ENCODE measurements around the gene FOXN1.
"Not testable (repeated sequence)": the region's sequence is repeated elsewhere in the genome, so short reads cannot be mapped to it uniquely, and the experiment has no call there.

FOXN1 gene

GRCh38 chr17:28501421-28502284, 4.5 kb upstream of the FOXN1 start:
- no peak for DNase-seq

DNA sequence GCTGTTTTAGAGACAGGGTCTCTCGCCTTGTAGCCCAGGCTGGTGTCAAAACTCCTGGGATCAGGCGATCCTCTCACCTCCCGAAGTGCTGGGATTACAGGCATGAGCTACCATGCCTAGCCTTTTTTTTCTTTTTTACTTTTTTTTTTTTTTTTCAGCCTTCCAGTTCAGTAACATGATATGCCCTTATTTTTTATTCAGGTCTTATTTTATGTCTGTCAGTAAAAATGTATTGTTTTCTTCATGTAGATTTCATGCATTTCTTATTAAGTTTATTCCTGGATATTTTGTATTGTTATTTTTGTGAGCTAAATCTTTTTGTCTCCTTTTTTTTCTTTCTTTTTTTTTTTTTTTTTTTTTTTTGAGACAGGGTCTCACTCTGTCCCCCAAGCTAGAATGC, 2.7 kb upstream of the FOXN1 start:
- DNase-seq: no peak

- DNase-seq: no peak
These were observed 777 bp downstream of the FOXN1 start for GRCh38 chr17:28506763-28507487.

DNA sequence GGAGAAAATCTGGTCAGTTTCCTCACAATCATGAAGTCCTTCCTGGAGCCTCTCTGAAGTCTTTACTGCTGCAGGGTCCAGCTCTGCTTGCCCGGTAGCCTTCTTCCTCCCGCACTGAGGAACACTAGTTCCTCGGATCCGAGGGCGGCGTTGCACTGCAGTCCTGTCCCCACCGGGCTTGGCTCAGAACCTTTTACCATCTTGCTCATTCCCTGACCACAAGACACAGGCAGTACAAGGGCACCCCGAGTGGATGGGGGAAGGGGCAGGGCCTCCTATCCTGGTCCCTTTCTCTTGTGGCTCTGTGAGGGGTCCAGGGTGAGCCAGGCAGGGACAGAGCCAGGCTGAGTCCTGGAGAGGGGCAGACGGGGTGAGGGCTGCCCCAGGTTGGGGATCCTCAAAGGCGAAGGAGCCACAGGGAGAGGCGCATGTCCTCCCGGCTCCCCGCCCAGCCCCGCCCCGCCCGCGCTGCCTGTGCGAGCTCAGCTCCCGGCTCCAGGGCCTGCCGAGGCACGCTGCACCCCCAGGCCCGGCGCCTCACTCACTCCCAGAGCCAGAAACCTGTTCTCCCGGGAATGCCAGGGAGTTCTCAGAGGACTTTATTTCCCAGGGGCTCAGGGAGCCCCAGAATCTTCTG, 1.5 kb downstream of the FOXN1 start:
- no peak for DNase-seq

DNA sequence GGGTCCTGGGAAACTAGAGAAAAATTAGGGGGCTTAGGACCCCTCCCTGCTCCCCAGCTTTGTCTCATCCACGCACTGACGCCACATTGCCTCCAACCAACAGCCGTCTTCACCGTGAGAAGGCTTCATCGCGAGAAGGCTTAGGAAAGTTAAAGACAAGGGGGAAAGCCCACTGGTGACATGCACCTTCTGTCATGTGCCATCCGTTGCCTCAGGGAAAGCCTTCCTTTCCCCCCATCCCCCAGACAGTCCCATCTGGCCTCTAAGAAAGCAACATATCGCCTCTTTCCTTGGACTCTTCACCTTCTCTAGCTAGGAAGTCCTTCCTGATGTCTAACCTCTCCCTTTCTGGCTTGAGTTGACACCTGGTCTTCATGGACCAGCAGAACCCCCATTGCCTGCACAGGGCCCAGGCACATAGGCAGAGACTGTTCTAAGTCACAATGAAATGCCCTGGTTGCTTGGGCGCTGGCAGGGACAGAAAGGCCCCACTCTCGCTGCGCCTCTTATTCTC, 2.1 kb downstream of the FOXN1 start:
- no peak for DNase-seq

DNA sequence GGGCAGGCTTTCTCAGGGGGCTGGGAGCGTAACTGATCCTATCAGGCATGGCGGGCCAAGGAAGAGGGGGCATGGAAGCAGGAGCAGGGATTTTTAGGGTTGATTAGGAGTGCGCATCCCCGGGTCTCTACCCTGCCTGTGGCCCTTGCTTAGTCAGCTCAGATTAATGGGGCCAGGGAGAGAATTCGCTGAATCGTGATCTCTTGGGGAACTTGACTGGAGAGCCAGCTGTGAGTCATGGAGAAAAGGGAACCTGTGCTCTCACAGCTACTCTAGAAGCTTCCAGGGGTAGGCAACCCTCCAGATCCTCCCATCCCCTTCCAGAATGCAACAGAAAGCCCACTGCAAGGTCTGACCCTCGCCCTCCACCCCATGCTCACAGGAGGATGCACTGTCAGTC, 3.6 kb downstream of the FOXN1 start:
- no peak for DNase-seq

GRCh38 chr17:28511858-28512461, 5.8 kb downstream of the FOXN1 start:
- no peak for DNase-seq

DNA sequence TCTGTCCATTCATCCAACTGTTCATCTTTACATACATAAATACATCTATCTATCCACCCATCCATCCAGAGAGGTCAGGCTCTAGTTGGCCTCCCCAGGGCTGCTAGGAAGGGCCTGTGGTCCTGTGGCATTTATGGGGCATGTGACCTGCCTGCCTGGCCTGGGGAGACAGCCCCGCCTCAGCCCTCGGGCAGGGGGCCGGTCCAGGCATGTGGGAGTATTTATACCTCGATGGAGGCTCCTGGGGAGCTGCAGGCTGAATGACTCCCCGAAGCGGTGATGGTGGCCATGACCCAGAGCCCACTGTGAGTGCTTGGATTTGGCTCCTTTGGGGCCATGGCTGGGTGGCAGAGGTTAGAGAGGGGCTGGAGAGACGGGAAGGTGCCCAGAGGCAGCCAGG, 7.3 kb downstream of the FOXN1 start:
- DNase-seq: no peak

- DNase-seq: no peak
These were observed 8.4 kb downstream of the FOXN1 start for GRCh38 chr17:28514561-28515002.

GRCh38 chr17:28515518-28515917, 9.4 kb downstream of the FOXN1 start:
- no peak for DNase-seq

DNA sequence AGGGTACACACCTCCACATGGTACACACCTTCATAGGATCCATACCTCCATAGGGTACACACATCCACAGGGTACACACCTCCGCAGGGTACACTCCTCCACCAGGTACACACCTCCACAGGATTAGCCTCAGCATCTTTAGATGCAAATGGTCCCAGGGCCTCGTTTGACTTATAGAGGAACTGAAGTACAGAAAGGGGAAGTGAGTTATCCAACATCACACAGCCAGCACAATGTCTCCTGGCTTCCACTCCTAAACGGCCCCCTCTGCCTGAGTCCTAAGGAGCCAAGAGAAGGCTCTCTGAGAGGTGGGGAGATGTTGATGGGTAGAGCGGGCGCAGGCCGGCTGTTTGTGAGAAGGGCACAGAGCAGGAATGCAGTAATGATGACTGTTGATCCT, 12.0 kb downstream of the FOXN1 start:
- DNase-seq: no peak

GRCh38 chr17:28518578-28518977, 12.4 kb downstream of the FOXN1 start:
- DNase-seq: no peak

- DNase-seq: no peak
These were observed 13.1 kb downstream of the FOXN1 start for GRCh38 chr17:28519236-28519635.

- no peak for DNase-seq
These were observed 14.5 kb downstream of the FOXN1 start for GRCh38 chr17:28520687-28521086.

DNA sequence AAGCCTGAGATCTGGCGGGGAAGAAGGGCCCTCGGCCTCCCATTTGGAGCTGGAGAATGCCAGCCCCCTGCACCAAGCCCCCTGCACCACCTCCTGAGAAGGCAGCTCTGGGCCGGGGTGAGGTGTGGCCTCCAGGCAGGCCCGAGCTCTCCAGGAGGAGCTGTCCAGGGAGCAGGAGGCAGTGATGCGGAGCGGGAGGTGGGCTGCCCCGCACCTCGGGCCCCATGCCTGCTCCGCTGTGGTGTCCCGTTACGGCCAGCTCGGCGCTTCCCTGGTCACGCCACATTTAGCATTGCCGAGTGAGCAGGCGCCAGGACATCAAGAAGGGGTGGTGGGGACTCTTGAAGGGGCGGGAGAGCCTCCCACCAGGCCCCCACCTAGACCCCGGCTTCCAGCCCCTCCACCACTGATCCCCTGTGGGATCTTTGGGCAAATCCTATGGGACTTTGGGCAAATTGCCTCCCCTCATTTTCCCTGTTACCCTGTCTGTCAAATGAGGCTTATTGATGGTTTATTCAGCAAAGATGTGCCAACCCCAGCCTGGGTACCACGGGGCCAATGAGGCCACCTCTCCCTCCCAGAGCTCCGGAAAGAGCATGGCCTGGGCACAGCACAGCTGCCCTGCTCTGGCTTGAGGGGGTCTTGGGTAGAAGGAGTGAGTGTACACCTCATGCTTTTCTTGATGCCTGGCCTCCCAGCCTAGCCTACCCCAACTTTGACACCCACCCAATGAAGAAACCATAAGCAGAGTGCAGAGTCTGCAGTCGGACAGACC, 15.3 kb downstream of the FOXN1 start:
- DNase-seq: no peak

DNA sequence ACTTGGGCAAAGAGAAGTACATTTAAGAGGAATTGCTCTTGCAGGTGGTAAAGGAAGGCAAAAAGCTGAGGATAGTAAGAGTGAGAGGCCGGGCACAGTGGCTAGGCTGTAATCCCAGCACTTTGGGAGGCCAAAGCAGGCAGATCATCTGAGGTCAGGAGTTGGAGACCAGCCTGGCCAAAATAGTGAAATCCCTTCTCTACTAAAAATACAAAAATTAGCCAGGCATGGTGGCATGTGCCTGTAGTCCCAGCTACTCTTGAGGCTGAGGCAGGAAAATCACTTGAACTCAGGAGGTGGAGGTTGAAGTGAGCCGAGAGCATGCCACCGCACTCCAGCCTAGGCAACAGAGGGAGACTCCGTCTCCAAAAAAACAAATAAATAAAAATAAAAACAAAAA, 16.1 kb downstream of the FOXN1 start:
- DNase-seq: not testable (repeated sequence)

DNA sequence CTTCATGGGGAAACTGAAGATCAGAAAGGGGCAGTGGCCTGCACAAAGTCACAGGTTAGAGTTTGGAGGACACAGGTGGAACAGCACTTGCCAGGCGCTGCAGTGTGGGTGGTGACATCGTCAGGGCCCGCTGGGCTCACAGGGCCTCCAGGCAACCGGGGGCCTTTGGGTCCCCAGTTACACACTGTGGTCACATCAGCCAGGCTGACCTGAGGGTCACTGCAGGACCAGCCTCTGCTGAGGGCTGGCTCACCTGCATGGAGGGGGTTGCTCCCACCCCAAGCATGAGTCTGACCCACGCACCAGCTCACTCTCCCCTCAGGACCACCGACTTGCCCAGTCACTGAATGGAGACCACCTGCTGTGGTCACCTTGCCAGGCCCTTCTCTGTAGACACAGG, 17.0 kb downstream of the FOXN1 start:
- DNase-seq: no peak

DNA sequence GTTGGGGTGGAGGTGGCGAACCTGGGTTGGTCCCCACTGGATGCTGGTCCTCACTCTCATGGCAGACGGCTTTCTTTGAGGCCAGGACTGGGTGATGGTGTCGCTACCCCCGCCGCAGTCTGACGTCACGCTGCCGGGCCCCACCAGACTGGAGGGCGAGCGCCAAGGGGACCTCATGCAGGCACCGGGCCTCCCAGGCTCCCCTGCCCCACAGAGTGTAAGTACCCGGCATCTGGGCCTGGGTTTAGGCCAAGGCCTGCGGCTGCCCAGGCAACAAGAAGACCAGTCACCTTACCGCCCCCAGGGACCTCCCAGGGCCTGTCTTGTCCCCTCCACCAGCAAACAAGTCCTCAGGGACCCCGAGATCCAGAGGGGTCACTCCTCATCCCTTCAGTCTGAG, 17.7 kb downstream of the FOXN1 start:
- DNase-seq: no peak

DNA sequence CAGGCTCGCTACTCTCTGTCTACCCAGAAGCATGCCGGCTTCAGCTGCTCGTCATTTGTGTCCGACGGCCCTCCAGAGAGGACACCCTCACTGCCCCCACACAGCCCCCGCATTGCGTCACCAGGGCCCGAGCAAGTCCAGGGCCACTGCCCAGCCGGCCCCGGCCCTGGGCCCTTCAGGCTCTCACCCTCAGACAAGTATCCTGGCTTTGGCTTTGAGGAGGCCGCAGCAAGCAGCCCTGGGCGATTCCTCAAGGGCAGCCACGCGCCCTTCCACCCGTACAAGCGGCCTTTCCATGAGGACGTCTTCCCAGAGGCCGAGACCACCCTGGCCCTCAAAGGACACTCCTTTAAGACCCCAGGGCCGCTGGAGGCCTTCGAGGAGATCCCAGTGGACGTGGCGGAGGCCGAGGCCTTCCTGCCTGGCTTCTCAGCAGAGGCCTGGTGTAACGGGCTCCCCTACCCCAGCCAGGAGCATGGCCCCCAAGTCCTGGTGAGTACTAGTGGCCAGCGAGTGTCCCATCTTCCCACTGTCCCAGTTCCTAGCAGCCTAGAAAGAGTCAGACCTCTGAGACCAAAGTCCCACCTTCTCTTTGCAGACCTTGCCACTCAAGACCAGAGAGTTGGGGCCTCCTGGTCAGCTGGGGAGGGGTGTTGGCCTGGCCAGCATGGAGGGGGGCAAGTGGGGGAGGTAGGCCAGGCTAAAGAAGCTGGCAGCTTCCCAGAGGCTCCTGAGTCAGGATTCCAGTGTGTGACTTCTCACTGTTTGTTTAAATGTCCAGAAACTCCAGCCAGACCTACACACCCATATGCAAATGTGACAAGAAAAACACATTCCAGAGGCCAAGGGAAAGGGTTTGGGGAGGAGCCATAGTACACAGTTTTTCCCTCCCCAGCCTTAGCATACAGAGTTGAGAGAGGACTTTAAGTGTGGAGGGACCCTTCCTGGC, 18.6 kb downstream of the FOXN1 start:
- DNase-seq: no peak

DNA sequence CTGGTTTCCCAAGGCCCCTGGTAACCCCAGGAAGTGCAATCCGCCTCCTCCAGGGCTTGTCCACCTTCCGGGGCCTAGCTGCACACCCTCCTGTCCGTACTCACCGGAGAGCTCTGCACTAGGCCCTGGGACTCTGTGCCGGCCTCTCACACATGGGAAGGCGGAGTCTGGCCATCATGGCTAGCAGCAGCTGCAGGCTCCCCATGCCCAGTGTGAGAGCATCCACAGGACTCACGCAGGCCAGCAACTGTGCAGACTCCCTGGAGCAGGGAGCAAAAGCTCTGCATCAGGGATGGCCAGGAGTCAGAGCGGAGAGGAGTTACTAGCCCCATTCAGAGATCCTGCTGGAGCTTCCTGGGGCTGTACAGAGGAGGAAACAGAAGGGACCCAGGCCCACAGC, 20.2 kb downstream of the FOXN1 start:
- DNase-seq: no peak

- DNase-seq: no peak
These were observed 21.1 kb downstream of the FOXN1 start for GRCh38 chr17:28527181-28527681.

All from SHP77 treated with DMSO at 0.1 percent for 48 hours (cell line).